IPS-18a (cell line): ENCODE measurements around the gene ZNF749.

ENCODE experiments used
- H3K27ac ChIP-seq: one replicate; pipeline ENCODE4 v1.5.1; 2013; ENCODE audit warnings: low read length
- H3K27me3 ChIP-seq: one replicate; pipeline ENCODE4 v1.6.1; 2013; ENCODE audit warnings: mild to moderate bottlenecking, low read length; ENCODE audit not compliant: control insufficient read depth, insufficient read depth
- H3K36me3 ChIP-seq: one replicate; pipeline ENCODE4 v1.6.1; 2013; ENCODE audit warnings: low read depth, low read length; ENCODE audit not compliant: control insufficient read depth
- H3K4me1 ChIP-seq: one replicate; pipeline ENCODE4 v1.6.1; 2013; ENCODE audit warnings: low read depth, low read length; ENCODE audit not compliant: control insufficient read depth
- H3K4me3 ChIP-seq: one replicate; pipeline ENCODE4 v1.5.1; 2013; ENCODE audit warnings: low read length
- H3K9ac ChIP-seq: one replicate; pipeline ENCODE4 v1.6.1; 2013; ENCODE audit warnings: mild to moderate bottlenecking, low read length, moderate library complexity
- H3K9me3 ChIP-seq: one replicate; pipeline ENCODE4 v1.6.1; 2013; ENCODE audit warnings: low read depth, low read length; ENCODE audit not compliant: control insufficient read depth

Gene ZNF749

DNA sequence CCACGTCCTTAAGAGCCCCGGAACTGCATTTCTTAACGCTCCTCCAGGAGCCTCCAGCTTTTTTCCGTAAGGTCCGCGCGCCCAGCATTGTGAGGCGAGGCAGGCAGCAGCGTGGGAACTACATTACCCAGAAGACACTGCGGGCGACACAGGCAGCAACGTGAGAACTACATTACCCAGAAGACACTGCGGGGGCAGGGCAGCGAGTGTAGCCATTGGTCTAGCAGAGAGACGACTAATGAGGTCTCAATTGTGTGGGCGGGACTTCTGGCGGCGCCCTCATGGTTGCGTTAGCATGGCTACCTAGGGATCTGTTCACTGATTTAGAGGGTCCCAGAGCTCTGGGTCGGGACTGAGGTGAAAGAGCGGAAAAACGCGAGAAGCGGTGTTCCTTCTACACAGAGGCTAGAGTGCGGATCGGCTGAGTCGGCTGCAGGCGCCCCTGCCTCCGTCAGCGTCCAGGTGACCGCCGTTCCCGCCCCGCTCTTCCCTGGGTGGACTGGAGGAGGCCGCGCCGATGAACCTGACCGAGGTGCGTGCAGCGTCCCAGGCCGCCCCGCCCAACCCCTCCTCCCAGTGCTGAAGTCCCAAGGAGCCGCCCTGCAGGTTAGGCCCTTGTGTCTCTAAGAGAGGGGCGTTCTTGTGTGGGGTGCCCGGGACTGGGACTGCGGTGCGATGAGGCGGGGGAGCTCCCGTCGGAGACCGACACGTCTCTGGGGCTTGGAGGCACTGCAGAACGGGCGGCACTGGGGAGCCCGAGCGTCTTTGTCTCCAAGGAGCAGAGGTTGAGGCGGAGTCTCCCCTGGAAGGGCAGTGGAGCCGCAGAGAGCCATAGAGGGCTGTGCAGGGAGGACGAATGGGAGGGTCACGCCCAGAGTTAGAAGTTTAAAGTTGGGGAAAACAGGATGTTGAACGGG is at the start of gene ZNF749:
Gene ZNF749 (plus strand): TSS at position 264 of the 917 bp plus-strand sequence. CDS start 254 bp downstream, at position 518.
- Histone ChIP-seq H3K27ac (peak within 1 kb of the TSS; percentile 95), H3K4me3 (peak within 1 kb of the TSS; percentile 82), H3K36me3 (peaks cover 5% of the 10 kb centered on the region), H3K27me3 (no peaks in the 10 kb centered on the region), H3K4me1 (peaks cover 5% of the 10 kb centered on the region), H3K9ac (peak within 1 kb of the TSS; percentile 95), H3K9me3 (no peaks in the 10 kb centered on the region)

DNA sequence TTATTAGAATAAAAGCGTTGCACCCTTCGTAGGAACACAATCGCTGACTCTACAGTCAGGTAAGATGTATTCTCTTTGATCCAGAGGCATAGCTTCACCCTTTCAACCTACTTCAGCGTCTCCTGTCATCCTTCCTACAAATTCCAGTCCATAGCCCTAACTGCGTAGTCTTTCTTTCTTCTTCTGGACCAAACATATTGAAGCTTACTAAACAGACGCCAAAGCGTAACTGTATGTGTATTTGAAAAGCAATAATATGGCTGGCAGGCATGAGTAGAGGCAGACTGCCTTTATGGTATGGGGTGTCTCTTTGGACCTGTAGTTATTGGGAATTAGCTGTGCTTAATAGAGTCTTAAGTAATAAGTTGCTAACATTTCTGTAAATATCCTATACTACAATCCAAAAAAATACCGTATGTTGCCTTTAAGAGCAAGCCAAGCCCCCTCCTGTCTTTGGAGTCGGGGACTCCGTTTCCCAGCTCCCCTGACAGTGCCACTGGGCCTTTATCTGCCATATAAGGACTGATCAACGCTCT is 45.9 kb upstream of the ZNF749 start:
- peaks cover 8% of the 10 kb centered on the region for H3K27me3 ChIP-seq
- no peaks in the 10 kb centered on the region for H3K9me3 ChIP-seq
- peak overlapping the region; percentile 88 for H3K4me3 ChIP-seq
- peak overlapping the region; percentile 33 for H3K9ac ChIP-seq
- peak overlapping the region; percentile 89 for H3K27ac ChIP-seq
- no peaks in the 10 kb centered on the region for H3K36me3 ChIP-seq
- H3K4me1 ChIP-seq: peaks cover 4% of the 10 kb centered on the region

DNA sequence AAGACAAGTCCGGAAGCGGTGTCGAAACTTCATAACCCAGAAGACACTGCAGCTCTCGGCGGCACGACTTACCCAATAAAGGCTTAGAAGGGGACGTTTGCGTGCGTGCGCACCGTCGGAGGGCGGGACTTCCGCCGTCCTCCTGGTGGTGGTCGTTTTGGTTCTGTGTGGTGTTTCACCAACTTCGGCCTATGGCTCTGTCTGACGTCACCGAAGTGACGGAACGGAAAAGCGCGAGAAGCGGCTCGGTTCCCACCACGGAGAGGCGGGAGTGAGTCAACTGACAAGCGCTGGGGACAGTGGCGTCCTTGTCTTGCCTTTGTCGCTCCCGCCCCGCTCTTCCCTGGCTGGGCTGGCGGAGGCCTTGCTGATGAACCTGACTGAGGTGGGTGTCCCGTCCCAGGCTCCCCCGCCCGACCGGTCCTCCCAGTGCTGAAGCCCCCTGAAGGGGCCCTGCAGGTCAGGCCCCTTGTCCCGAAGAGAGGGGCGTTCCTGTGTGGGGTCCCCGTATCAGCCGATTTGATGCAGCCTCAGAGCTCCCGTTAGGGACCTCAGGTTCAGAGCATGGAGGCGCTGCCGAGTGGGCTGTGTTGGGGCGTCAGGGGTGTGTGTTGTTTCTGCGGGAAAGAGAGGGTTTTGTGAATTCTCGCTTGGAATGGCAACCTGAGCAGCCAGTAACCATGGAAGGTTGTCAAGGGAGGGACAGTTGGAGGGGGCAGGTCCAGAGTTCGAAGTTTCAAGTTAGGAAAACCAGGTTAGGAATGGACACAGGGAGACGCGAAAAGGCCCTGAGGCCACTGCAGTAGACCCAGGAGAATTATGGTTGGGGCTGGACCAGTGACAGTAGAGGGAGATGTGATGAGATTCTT is 45.2 kb upstream of the ZNF749 start, which contains the start of gene ZNF548:
Gene ZNF548 (plus strand): TSS at position 125 of the 869 bp plus-strand sequence. CDS start 246 bp downstream, at position 371.
- Histone ChIP-seq H3K27me3 (peaks cover 8% of the 10 kb centered on the region), H3K27ac (peak within 1 kb of the TSS; percentile 89), H3K4me1 (peaks cover 4% of the 10 kb centered on the region), H3K4me3 (peak within 1 kb of the TSS; percentile 88), H3K9me3 (no peaks in the 10 kb centered on the region), H3K36me3 (no peaks in the 10 kb centered on the region), H3K9ac (peak within 1 kb of the TSS; percentile 73)

DNA sequence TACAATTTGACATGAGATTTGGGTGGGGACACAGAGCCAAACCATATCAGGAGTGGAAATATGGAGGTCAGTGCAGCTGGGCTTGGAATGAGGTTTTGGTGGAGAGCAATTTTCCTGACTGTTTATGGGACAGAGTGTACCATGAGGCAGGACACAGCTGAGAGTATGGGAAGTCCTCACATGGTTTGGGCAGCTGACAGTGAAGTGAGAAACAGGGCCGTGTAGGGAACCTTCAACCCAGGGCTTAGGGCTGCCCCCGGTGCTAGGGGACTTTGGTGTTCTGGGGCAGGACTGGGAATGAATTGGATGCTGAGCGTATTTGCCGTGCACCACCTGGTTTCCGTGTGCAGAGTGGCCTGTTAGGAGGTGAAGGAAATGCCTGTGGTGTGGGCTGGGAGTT is 39.4 kb upstream of the ZNF749 start:
- H3K27ac ChIP-seq: no peak overlapping the region
- H3K9me3 ChIP-seq: peaks cover under 1% of the 10 kb centered on the region
- no peak overlapping the region for H3K4me3 ChIP-seq
- no peak overlapping the region for H3K9ac ChIP-seq
- H3K36me3 ChIP-seq: peaks cover 15% of the 10 kb centered on the region
- no peaks in the 10 kb centered on the region for H3K4me1 ChIP-seq
- no peaks in the 10 kb centered on the region for H3K27me3 ChIP-seq

DNA sequence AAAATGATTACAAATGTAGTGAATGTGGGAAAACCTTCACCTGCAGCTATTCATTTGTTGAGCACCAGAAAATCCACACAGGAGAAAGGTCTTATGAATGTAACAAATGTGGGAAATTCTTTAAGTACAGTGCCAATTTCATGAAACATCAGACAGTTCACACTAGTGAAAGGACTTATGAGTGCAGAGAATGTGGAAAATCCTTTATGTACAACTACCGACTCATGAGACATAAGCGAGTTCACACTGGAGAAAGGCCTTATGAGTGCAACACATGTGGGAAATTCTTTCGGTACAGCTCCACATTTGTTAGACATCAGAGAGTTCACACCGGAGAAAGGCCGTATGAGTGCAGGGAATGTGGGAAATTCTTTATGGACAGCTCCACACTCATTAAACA is 36.3 kb upstream of the ZNF749 start:
- H3K9ac ChIP-seq: no peak overlapping the region
- no peak overlapping the region for H3K27ac ChIP-seq
- H3K36me3 ChIP-seq: peaks cover 15% of the 10 kb centered on the region
- no peaks in the 10 kb centered on the region for H3K27me3 ChIP-seq
- H3K4me3 ChIP-seq: no peak overlapping the region
- peaks cover 3% of the 10 kb centered on the region for H3K9me3 ChIP-seq
- no peaks in the 10 kb centered on the region for H3K4me1 ChIP-seq

DNA sequence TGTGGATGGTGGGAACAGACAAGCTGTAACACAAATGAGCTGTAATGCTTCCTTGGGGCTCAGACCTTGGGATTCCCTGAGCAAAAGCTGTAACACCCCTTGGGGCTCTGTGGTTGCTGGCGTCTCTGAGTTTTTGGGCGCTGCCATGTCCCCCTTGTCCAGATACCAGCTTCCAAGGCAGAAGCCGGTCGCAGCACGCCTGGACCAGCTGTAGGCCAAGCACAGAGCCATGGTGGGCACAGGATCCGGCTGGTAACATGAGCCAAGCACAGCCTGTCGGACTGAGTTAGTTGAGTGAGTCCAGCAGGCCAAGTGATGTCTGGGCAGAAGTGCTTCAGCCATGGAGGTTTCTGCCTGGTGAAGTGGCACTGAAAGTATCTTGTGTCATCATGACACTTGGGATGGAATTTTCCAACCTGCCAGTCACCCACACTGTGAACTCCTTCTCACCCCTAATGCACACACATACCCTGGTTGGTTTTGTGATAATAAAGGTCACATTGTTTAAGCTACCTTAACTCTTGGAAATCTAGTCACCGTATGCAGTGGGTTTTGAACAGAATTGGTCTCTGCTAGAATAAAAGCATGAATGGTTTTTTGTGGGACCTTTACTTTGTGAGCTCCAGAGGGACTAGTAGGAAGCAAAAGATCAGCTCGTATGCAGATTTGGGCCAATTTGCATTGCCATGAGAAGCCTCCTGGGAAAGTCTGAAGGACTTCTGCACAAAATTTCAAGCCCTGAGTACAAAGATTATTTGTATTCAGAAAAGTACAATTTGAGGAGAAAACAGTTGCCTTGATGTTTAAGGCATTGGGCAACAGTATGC is 31.2 kb upstream of the ZNF749 start:
- H3K9me3 ChIP-seq: peaks cover 3% of the 10 kb centered on the region
- no peak overlapping the region for H3K27ac ChIP-seq
- H3K4me1 ChIP-seq: no peaks in the 10 kb centered on the region
- H3K27me3 ChIP-seq: no peaks in the 10 kb centered on the region
- peaks cover 4% of the 10 kb centered on the region for H3K36me3 ChIP-seq
- no peak overlapping the region for H3K9ac ChIP-seq
- no peak overlapping the region for H3K4me3 ChIP-seq

DNA sequence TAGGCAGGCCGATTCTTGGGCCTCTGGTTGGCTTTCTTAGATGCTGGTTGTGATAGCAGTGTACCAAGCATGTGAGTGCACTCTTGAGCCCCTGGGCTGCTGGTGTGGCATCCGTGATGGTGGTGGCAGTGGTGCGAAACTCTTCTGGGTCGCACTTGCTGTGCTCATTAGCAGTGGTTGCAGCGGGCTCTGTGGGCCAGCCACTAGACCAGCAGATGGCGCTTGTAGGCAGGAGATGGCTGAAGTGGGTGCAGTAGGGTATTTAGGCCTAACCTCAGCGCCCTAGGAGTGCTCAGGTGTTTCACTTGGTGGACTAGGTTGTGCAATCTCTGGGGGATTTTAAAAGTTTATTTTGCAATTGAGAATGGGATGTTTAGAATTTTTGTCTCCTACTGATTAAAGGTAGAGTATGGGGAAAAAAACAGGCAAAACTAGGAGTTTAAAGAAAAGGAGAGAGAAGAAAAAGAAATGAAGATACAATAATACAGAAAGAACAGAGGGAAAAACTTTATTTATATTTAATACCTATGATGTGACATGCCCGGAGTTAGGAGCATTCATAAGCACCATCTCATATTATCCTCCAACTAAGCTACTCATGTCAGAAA is 28.5 kb upstream of the ZNF749 start:
- no peaks in the 10 kb centered on the region for H3K4me1 ChIP-seq
- H3K4me3 ChIP-seq: no peak overlapping the region
- H3K27ac ChIP-seq: no peak overlapping the region
- H3K27me3 ChIP-seq: no peaks in the 10 kb centered on the region
- H3K9me3 ChIP-seq: no peaks in the 10 kb centered on the region
- no peak overlapping the region for H3K9ac ChIP-seq
- H3K36me3 ChIP-seq: no peaks in the 10 kb centered on the region

DNA sequence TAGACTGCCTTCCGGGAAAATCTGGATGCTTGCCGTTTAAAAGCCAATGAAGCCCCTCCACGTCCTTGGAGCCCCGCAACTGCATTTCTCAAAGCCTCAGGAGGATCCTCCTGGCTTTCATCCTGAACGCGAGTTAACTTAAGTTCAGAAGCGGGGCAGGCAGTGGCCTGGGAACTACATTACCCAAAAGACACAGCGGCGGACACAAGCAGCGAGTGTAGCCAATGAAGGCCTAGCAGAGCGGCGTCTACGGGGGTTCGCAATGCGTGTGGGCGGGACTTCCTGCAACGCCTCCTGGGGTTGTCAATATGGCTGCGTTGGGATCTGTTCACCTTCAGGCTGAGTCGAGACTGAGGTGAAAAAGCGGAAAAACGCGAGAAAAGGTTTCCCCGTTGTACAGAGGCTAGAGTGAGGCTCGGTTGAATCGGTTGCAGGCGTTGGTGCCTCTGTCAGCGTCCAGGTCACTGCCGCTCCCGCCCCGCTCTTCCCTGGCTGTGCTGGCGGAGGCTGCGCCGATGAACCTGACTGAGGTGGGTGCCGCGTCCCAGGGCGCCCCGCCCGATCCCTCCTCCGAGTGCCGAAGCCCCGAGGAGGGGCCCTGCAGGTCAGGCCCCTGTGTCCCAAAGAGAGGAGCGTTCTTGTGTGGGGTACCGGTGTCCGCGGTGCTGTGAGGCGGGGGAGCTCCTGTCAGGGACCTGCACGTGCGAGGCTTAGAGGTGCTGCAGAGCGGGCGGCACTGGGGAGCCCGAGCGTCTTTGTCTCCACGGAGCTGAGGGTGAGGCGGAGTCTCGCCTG is 24.1 kb upstream of the ZNF749 start, which contains the start of gene ZNF17:
Gene ZNF17 (plus strand): TSS at position 285 of the 795 bp plus-strand sequence. CDS start 2,455 bp downstream, outside the sequence.
- Histone ChIP-seq H3K9me3 (no peaks in the 10 kb centered on the region), H3K36me3 (no peaks in the 10 kb centered on the region), H3K4me1 (no peaks in the 10 kb centered on the region), H3K27ac (no peak within 1 kb of the TSS), H3K9ac (peak within 1 kb of the TSS; percentile 68), H3K27me3 (no peaks in the 10 kb centered on the region), H3K4me3 (peak within 1 kb of the TSS; percentile 89)

DNA sequence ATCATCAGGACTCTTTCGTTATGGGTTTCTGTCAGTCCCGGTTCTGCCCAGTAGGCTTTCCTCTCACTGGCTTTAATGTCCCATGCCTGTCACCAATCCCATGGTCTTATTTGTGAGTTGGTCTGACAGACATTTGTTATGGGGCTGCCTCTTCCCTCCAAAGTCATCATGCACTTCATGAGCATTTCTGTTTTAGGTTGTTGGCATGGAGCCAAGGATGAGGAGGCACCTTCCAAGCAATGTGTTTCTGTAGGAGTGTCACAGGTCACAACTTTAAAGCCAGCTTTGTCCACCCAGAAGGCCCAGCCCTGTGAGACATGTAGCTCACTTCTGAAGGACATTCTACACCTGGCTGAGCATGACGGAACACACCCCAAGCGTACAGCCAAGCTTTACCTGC is 15.7 kb upstream of the ZNF749 start:
- Histone ChIP-seq H3K4me1 (no peaks in the 10 kb centered on the region), H3K9me3 (no peaks in the 10 kb centered on the region), H3K36me3 (peaks cover 27% of the 10 kb centered on the region), H3K4me3 (no peak overlapping the region), H3K27me3 (no peaks in the 10 kb centered on the region), H3K9ac (no peak overlapping the region), H3K27ac (no peak overlapping the region)

DNA sequence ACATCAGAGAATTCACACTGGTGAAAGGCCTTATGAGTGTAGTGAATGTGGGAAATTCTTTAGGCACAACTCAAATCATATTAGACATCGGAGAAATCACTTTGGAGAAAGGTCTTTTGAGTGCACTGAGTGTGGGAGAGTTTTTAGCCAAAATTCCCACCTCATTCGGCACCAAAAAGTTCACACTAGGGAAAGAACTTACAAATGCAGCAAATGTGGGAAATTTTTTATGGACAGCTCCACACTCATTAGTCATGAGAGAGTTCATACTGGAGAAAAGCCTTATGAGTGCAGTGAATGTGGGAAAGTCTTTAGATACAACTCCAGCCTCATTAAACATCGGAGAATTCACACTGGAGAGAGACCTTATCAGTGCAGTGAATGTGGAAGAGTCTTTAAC is 14.1 kb upstream of the ZNF749 start:
- Histone ChIP-seq H3K36me3 (peaks cover 27% of the 10 kb centered on the region), H3K9ac (no peak overlapping the region)

More for the DNA sequence above, 14.1 kb upstream of the ZNF749 start:
- H3K4me1 ChIP-seq: no peaks in the 10 kb centered on the region
- no peak overlapping the region for H3K27ac ChIP-seq
- no peaks in the 10 kb centered on the region for H3K9me3 ChIP-seq
- no peaks in the 10 kb centered on the region for H3K27me3 ChIP-seq
- H3K4me3 ChIP-seq: no peak overlapping the region
